MCF 10A (cell line): ENCODE data around the gene ZBTB32. TPM values are rescaled to one million over a fixed set of nuclear protein-coding genes. Genes with fewer than 3 reads are reported as not detected.
"Not testable (repeated sequence)": the region's sequence is repeated elsewhere in the genome, so short reads cannot be mapped to it uniquely, and the experiment has no call there.

Source experiments
- BruUV-seq: library from RNA; stranded (reverse); fragments of 400-500 nt; replicated peaks from 2 replicates; lab custom pipeline; 2021; lab: Mats Ljungman, UMichigan
- CTCF ChIA-PET: fragments of 300-600 bp; sonication (Branson Sonifier 250); formaldehyde crosslinking; extraction: SDS; loops from one replicate; lab custom pipeline; 2021; ENCODE audit warnings: antibody characterized with exemption, inconsistent platforms; lab: Yijun Ruan, JAX
- POLR2A ChIA-PET: fragments of 300-600, 350-650 bp; sonication (Branson Sonifier 250); formaldehyde crosslinking; extraction: SDS; loops from one replicate; lab custom pipeline; 2020; ENCODE audit warnings: antibody characterized with exemption, inconsistent platforms; lab: Yijun Ruan, JAX
- DNase-seq: peaks from one replicate; pipeline ENCODE4 v3.0.0-alpha.2; 2018; ENCODE audit not compliant: unreplicated experiment
- H3K27ac Mint-ChIP-seq: one replicate; pipeline ENCODE4 v1.8.0; 2022; ENCODE audit warnings: mild to moderate bottlenecking, low read depth, mixed read lengths; ENCODE audit not compliant: unreplicated experiment
- H3K27me3 Mint-ChIP-seq: one replicate; pipeline ENCODE4 v1.8.0; 2022; ENCODE audit warnings: mixed read lengths; ENCODE audit not compliant: insufficient read depth, unreplicated experiment
- H3K36me3 Mint-ChIP-seq: one replicate; pipeline ENCODE4 v1.8.0; 2022; ENCODE audit warnings: mild to moderate bottlenecking, moderate library complexity, mixed read lengths; ENCODE audit not compliant: insufficient read depth, unreplicated experiment
- H3K4me1 Mint-ChIP-seq: one replicate; pipeline ENCODE4 v1.8.0; 2022; ENCODE audit warnings: mixed read lengths; ENCODE audit not compliant: insufficient read depth, unreplicated experiment
- H3K4me3 Mint-ChIP-seq: one replicate; pipeline ENCODE4 v1.8.0; 2022; ENCODE audit warnings: mild to moderate bottlenecking, moderate library complexity, mixed read lengths; ENCODE audit not compliant: unreplicated experiment
- H3K9me3 Mint-ChIP-seq: one replicate; pipeline ENCODE4 v1.8.0; 2022; ENCODE audit warnings: mixed read lengths; ENCODE audit not compliant: unreplicated experiment
- CTCF ChIP-seq: fragments of 200-600 bp; IDR thresholded peaks from one replicate; pipeline ENCODE4 v1.8.0; 2022; ENCODE audit warnings: antibody characterized with exemption, mild to moderate bottlenecking; ENCODE audit not compliant: unreplicated experiment
- intact Hi-C: fragments of 100-400 bp; cut with micrococcal nuclease; formaldehyde crosslinking; loops from 2 replicates; pipeline ENCODE4 v1.14.1; 2022
- total RNA-seq: library from RNA; stranded (reverse); gene quantifications from 2 replicates; pipeline ENCODE4 v1.2.3, GENCODE V29; 2022

Gene ZBTB32
- total RNA-seq, 1 experiment from 2014 or later, result not detected

- no peak overlapping the region for H3K27ac Mint-ChIP-seq
- H3K4me1 Mint-ChIP-seq, result peaks cover 11% of the 10 kb centered on the region
- no peaks in the 10 kb centered on the region for H3K27me3 Mint-ChIP-seq
- intact Hi-C loops, result no loop called here
- H3K4me3 Mint-ChIP-seq, result no peak overlapping the region
- ChIA-PET POLR2A (interaction anchor here (0.7 kb wide), 1 partner anchor 17 kb away, joined by 3 read pairs; no protein-coding TSS in a partner anchor), CTCF (interaction anchor here (0.6 to 0.8 kb wide), 3 partner anchors 64 to 207 kb away, joined by 4 read pairs; no protein-coding TSS in a partner anchor)
- peaks cover 83% of the 10 kb centered on the region for H3K36me3 Mint-ChIP-seq
- TF ChIP-seq CTCF, result no peak
- BruUV-seq, result no TSS peak
- no peaks in the 10 kb centered on the region for H3K9me3 Mint-ChIP-seq
- DNase-seq, result no peak
Observed at GRCh38 chr19:35723671-35724070, 19.3 kb downstream of the ZBTB32 start.

- intact Hi-C loops, H3K27ac Mint-ChIP-seq, H3K27me3 Mint-ChIP-seq, H3K4me3 Mint-ChIP-seq, POLR2A ChIA-PET, DNase-seq, BruUV-seq, H3K9me3 Mint-ChIP-seq: not testable (repeated sequence)
- peaks cover 11% of the 10 kb centered on the region for H3K4me1 Mint-ChIP-seq
- CTCF ChIA-PET, result interaction anchor here (0.6 to 0.8 kb wide), 2 partner anchors 176 to 207 kb away, joined by 4 read pairs; no protein-coding TSS in a partner anchor
- H3K36me3 Mint-ChIP-seq, result peaks cover 88% of the 10 kb centered on the region
Observed at GRCh38 chr19:35724132-35724531, 19.8 kb downstream of the ZBTB32 start.

- BruUV-seq, result no TSS peak
- CTCF ChIA-PET, result no interaction called here
- POLR2A ChIA-PET, result no interaction called here
- Mint-ChIP-seq H3K36me3 (peaks cover 92% of the 10 kb centered on the region), H3K4me3 (no peak overlapping the region), H3K4me1 (peaks cover 7% of the 10 kb centered on the region), H3K9me3 (no peaks in the 10 kb centered on the region), H3K27me3 (no peaks in the 10 kb centered on the region), H3K27ac (no peak overlapping the region)
- TF ChIP-seq CTCF, result no peak
- DNase-seq, result no peak
- intact Hi-C loops, result no loop called here
Observed at GRCh38 chr19:35724560-35724959, 20.2 kb downstream of the ZBTB32 start.

GRCh38 chr19:35725216-35725861 is 21.0 kb downstream of the ZBTB32 start:
- DNase-seq, result no peak
- intact Hi-C loops, result no loop called here
- BruUV-seq, result no TSS peak
- no peak overlapping the region for H3K4me3 Mint-ChIP-seq
- peaks cover 93% of the 10 kb centered on the region for H3K36me3 Mint-ChIP-seq
- peak overlapping the region; percentile 53 for H3K27ac Mint-ChIP-seq
- ChIA-PET CTCF (no interaction called here), POLR2A (no interaction called here)
- H3K9me3 Mint-ChIP-seq, result no peaks in the 10 kb centered on the region
- TF ChIP-seq CTCF, result no peak
- no peaks in the 10 kb centered on the region for H3K27me3 Mint-ChIP-seq
- peaks cover under 1% of the 10 kb centered on the region for H3K4me1 Mint-ChIP-seq
